Activated T-cell treated with anti-CD3 and anti-CD28 coated beads, Interleukin-2, amount 50 U/mL, for 24 hours (primary cell): ENCODE data around the gene UGT2B7.

Experiments
- DNase-seq: peaks from one replicate; pipeline ENCODE4 v3.0.0-alpha.2; 2020
- H3K27ac Mint-ChIP-seq: 2 replicates; pipeline ENCODE4 v1.8.0; 2020; ENCODE audit warnings: mild to moderate bottlenecking, mixed read lengths
- H3K27me3 Mint-ChIP-seq: 2 replicates; pipeline ENCODE4 v1.8.0; 2020; ENCODE audit warnings: mixed read lengths
- H3K36me3 Mint-ChIP-seq: 2 replicates; pipeline ENCODE4 v1.8.0; 2020; ENCODE audit warnings: low read depth, mixed read lengths
- H3K4me1 Mint-ChIP-seq: 2 replicates; pipeline ENCODE4 v1.8.0; 2020; ENCODE audit warnings: low read depth, mixed read lengths
- H3K4me3 Mint-ChIP-seq: 2 replicates; pipeline ENCODE4 v1.8.0; 2020; ENCODE audit warnings: mild to moderate bottlenecking, moderate library complexity, mixed read lengths
- H3K9me3 Mint-ChIP-seq: 2 replicates; pipeline ENCODE4 v1.8.0; 2020; ENCODE audit warnings: mixed read lengths

Gene UGT2B7

GRCh38 chr4:69066945-69067344 lies 29.3 kb upstream of the UGT2B7 start:
- H3K36me3 Mint-ChIP-seq, result no peaks in the 10 kb centered on the region
- no peak overlapping the region for H3K4me3 Mint-ChIP-seq
- H3K27me3 Mint-ChIP-seq, result no peaks in the 10 kb centered on the region
- no peak overlapping the region for H3K27ac Mint-ChIP-seq
- H3K4me1 Mint-ChIP-seq, result no peaks in the 10 kb centered on the region
- peaks cover 2% of the 10 kb centered on the region for H3K9me3 Mint-ChIP-seq
- DNase-seq, result no peak

- H3K27ac Mint-ChIP-seq, result no peak overlapping the region
- no peaks in the 10 kb centered on the region for H3K4me1 Mint-ChIP-seq
- no peak overlapping the region for H3K4me3 Mint-ChIP-seq
These were observed 27.2 kb upstream of the UGT2B7 start for GRCh38 chr4:69069085-69069484.

GRCh38 chr4:69070590-69070989 lies 25.7 kb upstream of the UGT2B7 start:
- no peaks in the 10 kb centered on the region for H3K9me3 Mint-ChIP-seq
- no peaks in the 10 kb centered on the region for H3K36me3 Mint-ChIP-seq
- H3K27ac Mint-ChIP-seq, result no peak overlapping the region
- DNase-seq, result no peak
- H3K27me3 Mint-ChIP-seq, result no peaks in the 10 kb centered on the region
- H3K4me1 Mint-ChIP-seq, result no peaks in the 10 kb centered on the region
- no peak overlapping the region for H3K4me3 Mint-ChIP-seq

More at GRCh38 chr4:69069085-69069484, 27.2 kb upstream of the UGT2B7 start:
- H3K9me3 Mint-ChIP-seq, result no peaks in the 10 kb centered on the region
- no peak for DNase-seq
- H3K27me3 Mint-ChIP-seq, result no peaks in the 10 kb centered on the region
- no peaks in the 10 kb centered on the region for H3K36me3 Mint-ChIP-seq

GRCh38 chr4:69071286-69071685 lies 25.0 kb upstream of the UGT2B7 start:
- no peak for DNase-seq
- no peaks in the 10 kb centered on the region for H3K9me3 Mint-ChIP-seq
- no peaks in the 10 kb centered on the region for H3K36me3 Mint-ChIP-seq
- no peak overlapping the region for H3K27ac Mint-ChIP-seq
- H3K4me1 Mint-ChIP-seq, result no peaks in the 10 kb centered on the region
- no peaks in the 10 kb centered on the region for H3K27me3 Mint-ChIP-seq
- no peak overlapping the region for H3K4me3 Mint-ChIP-seq

GRCh38 chr4:69073375-69073774 lies 22.9 kb upstream of the UGT2B7 start:
- no peaks in the 10 kb centered on the region for H3K4me1 Mint-ChIP-seq
- no peaks in the 10 kb centered on the region for H3K9me3 Mint-ChIP-seq
- DNase-seq, result no peak
- H3K27me3 Mint-ChIP-seq, result no peaks in the 10 kb centered on the region
- H3K36me3 Mint-ChIP-seq, result no peaks in the 10 kb centered on the region
- no peak overlapping the region for H3K4me3 Mint-ChIP-seq
- no peak overlapping the region for H3K27ac Mint-ChIP-seq

GRCh38 chr4:69075061-69075792 lies 21.0 kb upstream of the UGT2B7 start:
- H3K36me3 Mint-ChIP-seq, result no peaks in the 10 kb centered on the region
- DNase-seq, result no peak

GRCh38 chr4:69078852-69079251 lies 17.4 kb upstream of the UGT2B7 start:
- no peaks in the 10 kb centered on the region for H3K27me3 Mint-ChIP-seq
- no peaks in the 10 kb centered on the region for H3K36me3 Mint-ChIP-seq
- no peak overlapping the region for H3K27ac Mint-ChIP-seq
- H3K4me1 Mint-ChIP-seq, result no peaks in the 10 kb centered on the region
- no peaks in the 10 kb centered on the region for H3K9me3 Mint-ChIP-seq
- no peak for DNase-seq
- no peak overlapping the region for H3K4me3 Mint-ChIP-seq

More at GRCh38 chr4:69075061-69075792, 21.0 kb upstream of the UGT2B7 start:
- Mint-ChIP-seq H3K9me3 (no peaks in the 10 kb centered on the region), H3K4me3 (no peak overlapping the region), H3K4me1 (no peaks in the 10 kb centered on the region), H3K27ac (no peak overlapping the region), H3K27me3 (no peaks in the 10 kb centered on the region)

GRCh38 chr4:69088473-69088872 lies 7.8 kb upstream of the UGT2B7 start:
- H3K27me3 Mint-ChIP-seq, result no peaks in the 10 kb centered on the region
- DNase-seq, result no peak
- peaks cover 2% of the 10 kb centered on the region for H3K9me3 Mint-ChIP-seq
- no peak overlapping the region for H3K4me3 Mint-ChIP-seq
- H3K36me3 Mint-ChIP-seq, result no peaks in the 10 kb centered on the region
- H3K4me1 Mint-ChIP-seq, result no peaks in the 10 kb centered on the region
- no peak overlapping the region for H3K27ac Mint-ChIP-seq

- H3K9me3 Mint-ChIP-seq, result peaks cover 2% of the 10 kb centered on the region
- no peak for DNase-seq
- no peak overlapping the region for H3K27ac Mint-ChIP-seq
- H3K27me3 Mint-ChIP-seq, result no peaks in the 10 kb centered on the region
- H3K4me3 Mint-ChIP-seq, result no peak overlapping the region
- H3K36me3 Mint-ChIP-seq, result no peaks in the 10 kb centered on the region
- no peaks in the 10 kb centered on the region for H3K4me1 Mint-ChIP-seq
These were observed 6.9 kb upstream of the UGT2B7 start for GRCh38 chr4:69089388-69089787.

- no peaks in the 10 kb centered on the region for H3K4me1 Mint-ChIP-seq
- no peak for DNase-seq
- H3K36me3 Mint-ChIP-seq, result no peaks in the 10 kb centered on the region
- no peak overlapping the region for H3K4me3 Mint-ChIP-seq
- H3K27ac Mint-ChIP-seq, result no peak overlapping the region
- no peaks in the 10 kb centered on the region for H3K27me3 Mint-ChIP-seq
- peaks cover 2% of the 10 kb centered on the region for H3K9me3 Mint-ChIP-seq
These were observed 4.1 kb upstream of the UGT2B7 start for GRCh38 chr4:69092190-69092589.

GRCh38 chr4:69092980-69093568 lies 3.2 kb upstream of the UGT2B7 start:
- Mint-ChIP-seq H3K4me3 (no peak overlapping the region), H3K27ac (no peak overlapping the region), H3K36me3 (no peaks in the 10 kb centered on the region), H3K27me3 (no peaks in the 10 kb centered on the region), H3K4me1 (no peaks in the 10 kb centered on the region), H3K9me3 (no peaks in the 10 kb centered on the region)
- no peak for DNase-seq

GRCh38 chr4:69093681-69094080 lies 2.6 kb upstream of the UGT2B7 start:
- Mint-ChIP-seq H3K4me3 (no peak overlapping the region), H3K27me3 (no peaks in the 10 kb centered on the region), H3K36me3 (no peaks in the 10 kb centered on the region), H3K4me1 (no peaks in the 10 kb centered on the region), H3K27ac (no peak overlapping the region), H3K9me3 (no peaks in the 10 kb centered on the region)
- no peak for DNase-seq

GRCh38 chr4:69095301-69095731 lies 958 bp upstream of the UGT2B7 start:
- Mint-ChIP-seq H3K36me3 (no peaks in the 10 kb centered on the region), H3K4me1 (no peaks in the 10 kb centered on the region), H3K4me3 (no peak overlapping the region), H3K27ac (no peak overlapping the region), H3K9me3 (no peaks in the 10 kb centered on the region), H3K27me3 (no peaks in the 10 kb centered on the region)
- DNase-seq, result no peak

- Mint-ChIP-seq H3K27ac (no peak overlapping the region), H3K9me3 (no peaks in the 10 kb centered on the region), H3K36me3 (no peaks in the 10 kb centered on the region), H3K4me1 (no peaks in the 10 kb centered on the region), H3K4me3 (no peak overlapping the region), H3K27me3 (no peaks in the 10 kb centered on the region)
- DNase-seq, result no peak
These were observed 536 bp downstream of the UGT2B7 start for GRCh38 chr4:69096810-69097209.

- Mint-ChIP-seq H3K36me3 (no peaks in the 10 kb centered on the region), H3K4me1 (no peaks in the 10 kb centered on the region), H3K27ac (no peak overlapping the region), H3K4me3 (no peak overlapping the region), H3K9me3 (no peaks in the 10 kb centered on the region), H3K27me3 (no peaks in the 10 kb centered on the region)
- no peak for DNase-seq
These were observed 2.2 kb downstream of the UGT2B7 start for GRCh38 chr4:69098470-69098869.
